K562 (cell line): ENCODE measurements around the gene TRANK1. TPM values are rescaled to one million over a fixed set of nuclear protein-coding genes. Genes with fewer than 3 reads are reported as not detected.

Experiments
- ATAC-seq: fragments of 200-7000 bp; cut with Tn5 transposase; 3 replicates; pipeline ENCODE4 v1.9.1; 2020; ENCODE audit warnings: moderate library complexity
- BruUV-seq: library from RNA; stranded (reverse); fragments of 400-500 nt; replicated peaks from 2 replicates; lab custom pipeline; 2021; lab: Mats Ljungman, UMichigan
- CTCF ChIA-PET: fragments of 300-600 bp; formaldehyde crosslinking; extraction: SDS; loops from one replicate; lab custom pipeline; 2021; ENCODE audit warnings: low intra/inter-chr PET ratio; lab: Yijun Ruan, JAX
- POLR2A ChIA-PET: fragments of 300-600, 350-650 bp; sonication (Branson Sonifier 250); formaldehyde crosslinking; extraction: SDS; loops from one replicate; lab custom pipeline; 2021; ENCODE audit warnings: antibody characterized with exemption, inconsistent platforms; lab: Yijun Ruan, JAX
- DNase-seq, 4 experiments: peaks; one replicate each; pipeline versions ENCODE4 v3.0.0 to v3.0.0-alpha.2; 2011 to 2018; ENCODE audit warnings: low spot score in 3 of 4, mixed read lengths in 3 of 4; ENCODE audit errors: extremely low read depth in 1 of 4
- FAIRE-seq: peaks from 2 replicates; lab custom pipeline; 2011; peaks lifted over from hg19 to GRCh38; lab: Jason Lieb, UNC
- H2AFZ ChIP-seq: 2 replicates; pipeline ENCODE4 v1.6.0; 2011; ENCODE audit warnings: low read depth, low read length, control low read depth, inconsistent platforms
- H3K27ac ChIP-seq: fragments of 200-600 bp; 3 replicates; pipeline ENCODE4 v1.8.0; 2011; ENCODE audit warnings: low read depth, mild to moderate bottlenecking, control low read depth, inconsistent platforms, low read length, moderate library complexity, mixed read lengths; ENCODE audit errors: extremely low read depth
- H3K27me3 ChIP-seq, 2 experiments: fragments of 300-600 bp in 1 of 2; 2 replicates in 1 of 2; 3 replicates in 1 of 2; pipeline versions ENCODE4 v1.6.0 to v1.8.0; 2011; ENCODE audit warnings: inconsistent platforms in 2 of 2, low read length in 2 of 2, mild to moderate bottlenecking in 1 of 2, mixed read lengths in 1 of 2, moderate library complexity in 1 of 2; ENCODE audit not compliant: control insufficient read depth in 2 of 2, insufficient read depth in 2 of 2
- H3K36me3 ChIP-seq: fragments of 300-600 bp; 3 replicates; pipeline ENCODE4 v1.8.0; 2011; ENCODE audit warnings: mild to moderate bottlenecking, low read length, inconsistent platforms; ENCODE audit not compliant: control insufficient read depth, insufficient read depth
- H3K4me1 ChIP-seq, 2 experiments: fragments of 200-600 bp in 1 of 2; replicated peaks in 1 of 2; 2 replicates in 1 of 2; 3 replicates in 1 of 2; pipeline versions ENCODE4 v1.5.1 to v1.8.0; 2011; ENCODE audit warnings: inconsistent platforms in 2 of 2, low read length in 2 of 2, mild to moderate bottlenecking in 1 of 2, mixed read lengths in 1 of 2, moderate library complexity in 1 of 2; ENCODE audit not compliant: control insufficient read depth in 2 of 2, insufficient read depth in 2 of 2
- H3K4me2 ChIP-seq: 2 replicates; pipeline ENCODE4 v1.6.1; 2011; ENCODE audit warnings: low read length, control low read depth, inconsistent platforms, mixed read lengths; ENCODE audit not compliant: insufficient read depth
- H3K4me3 ChIP-seq: fragments of 200-600 bp; sonication (generic), shearing (Covaris generic); 2 replicates; pipeline ENCODE4 v1.5.1; 2016; ENCODE audit warnings: control low read depth, inconsistent platforms
- H3K79me2 ChIP-seq: fragments of 200-600 bp; 3 replicates; pipeline ENCODE4 v1.8.0; 2011; ENCODE audit warnings: low read length, inconsistent platforms; ENCODE audit not compliant: control insufficient read depth, insufficient read depth
- H3K9ac ChIP-seq, 2 experiments: 2 replicates each; pipeline versions ENCODE4 v1.6.0 to v1.6.1; 2011; ENCODE audit warnings: low read depth in 2 of 2, low read length in 2 of 2, control low read depth in 1 of 2, inconsistent platforms in 1 of 2, mild to moderate bottlenecking in 1 of 2, mixed read lengths in 1 of 2; ENCODE audit not compliant: insufficient read depth in 1 of 2
- H3K9me1 ChIP-seq: one replicate; pipeline ENCODE4 v1.6.0; 2011; ENCODE audit warnings: inconsistent platforms, mild to moderate bottlenecking, low read length, moderate library complexity; ENCODE audit not compliant: control insufficient read depth, insufficient read depth
- H3K9me3 ChIP-seq: replicated peaks from 2 replicates; pipeline ENCODE4 v1.5.1; 2011; ENCODE audit warnings: low read depth, low read length, inconsistent platforms; ENCODE audit not compliant: control insufficient read depth, insufficient read depth
- H4K20me1 ChIP-seq: replicated peaks from 2 replicates; pipeline ENCODE4 v1.6.1; 2011; ENCODE audit warnings: low read length, inconsistent platforms, mixed read lengths; ENCODE audit not compliant: control insufficient read depth, insufficient read depth
- CHCHD3 ChIP-seq: fragments of 250-450 bp; sonication (Bioruptor Pico); IDR thresholded peaks from 2 replicates; pipeline ENCODE4 v2.1.2; 2022; ENCODE audit warnings: mild to moderate bottlenecking
- GATA2 ChIP-seq: sonication (generic); formaldehyde crosslinking; IDR thresholded peaks from 2 replicates; pipeline ENCODE4 v1.4.0; 2020; ENCODE audit warnings: mild to moderate bottlenecking, missing genetic modification reagents
- GMEB1 ChIP-seq: fragments of 250-450 bp; sonication (Bioruptor Pico); IDR thresholded peaks from 2 replicates; pipeline ENCODE4 v1.4.0; 2020; ENCODE audit warnings: mild to moderate bottlenecking
- HES1 ChIP-seq: fragments of 450-650 bp; IDR thresholded peaks from 2 replicates; pipeline ENCODE4 v1.6.1; 2016; ENCODE audit warnings: low read depth, mild to moderate bottlenecking, moderate library complexity
- IRF2 ChIP-seq: sonication (generic); formaldehyde crosslinking; IDR thresholded peaks from 2 replicates; pipeline ENCODE4 v1.8.1; 2022; ENCODE audit warnings: mild to moderate bottlenecking, missing genetic modification reagents
- MYC ChIP-seq, 2 experiments: fragments of 250-450 bp in 1 of 2; sonication (Bioruptor Pico) in 1 of 2; IDR thresholded peaks; 2 replicates each; pipeline versions ENCODE4 v1.5.1 to v1.6.1; 2012 to 2021; ENCODE audit warnings: low read depth in 2 of 2, borderline replicate concordance in 1 of 2, improper control_type of control experiment in 1 of 2, low read length in 1 of 2, mild to moderate bottlenecking in 1 of 2, moderate library complexity in 1 of 2
- NR2F6 ChIP-seq: fragments of 450-650 bp; formaldehyde crosslinking; IDR thresholded peaks from 2 replicates; pipeline ENCODE4 v1.4.0; 2020; ENCODE audit warnings: mild to moderate bottlenecking
- NUFIP1 ChIP-seq: fragments of 450-650 bp; IDR thresholded peaks from 2 replicates; pipeline ENCODE4 v1.6.1; 2018; ENCODE audit not compliant: partially characterized antibody
- PRDM10 ChIP-seq: fragments of 450-650 bp; IDR thresholded peaks from 2 replicates; pipeline ENCODE4 v1.6.1; 2018; ENCODE audit not compliant: partially characterized antibody
- PTBP1 ChIP-seq: fragments of 200-400 bp; formaldehyde crosslinking; IDR thresholded peaks from 2 replicates; pipeline ENCODE4 v1.6.1; 2017; ENCODE audit warnings: low read depth, low read length
- SIX5 ChIP-seq, 2 experiments: IDR thresholded peaks; 2 replicates each; pipeline ENCODE4 v1.6.1; 2011; ENCODE audit warnings: low read length in 2 of 2, borderline replicate concordance in 1 of 2, low read depth in 1 of 2, mild to moderate bottlenecking in 1 of 2, moderate library complexity in 1 of 2; ENCODE audit not compliant: insufficient read depth in 1 of 2
- TRIM25 ChIP-seq: fragments of 450-650 bp; IDR thresholded peaks from 2 replicates; pipeline ENCODE4 v1.7.0; 2016; ENCODE audit warnings: borderline replicate concordance
- ZNF212 ChIP-seq: fragments of 450-650 bp; formaldehyde crosslinking; IDR thresholded peaks from 2 replicates; pipeline ENCODE4 v1.4.0; 2020; ENCODE audit warnings: mild to moderate bottlenecking
- ZNF41 ChIP-seq: fragments of 250-450 bp; sonication (Bioruptor Pico); conservative IDR thresholded peaks from 2 replicates; pipeline ENCODE4 v1.4.0; 2020; ENCODE audit warnings: mild to moderate bottlenecking
- WGBS: fragments of 100-300 bp; shearing (Covaris generic); methylation state at CpG from one replicate; pipeline ENCODE4 v1.1.6; 2016; ENCODE audit warnings: low coverage, mixed read lengths; ENCODE audit not compliant: insufficient coverage; ENCODE audit errors: missing lambda C conversion rate; 5-methylcytosine and 5-hydroxymethylcytosine counted together
- in situ Hi-C: fragments of 300-500 bp; cut with MboI; formaldehyde crosslinking; loops from 4 replicates; pipeline ENCODE4 v1.15.0; 2018; ENCODE audit warnings: inconsistent platforms, mixed read lengths
- intact Hi-C: fragments of 100-400 bp; cut with micrococcal nuclease; formaldehyde crosslinking; loops from 2 replicates; pipeline ENCODE4 v1.14.2; 2022
- polyA plus RNA-seq, 8 experiments: library from polyadenylated mRNA; depleted of rRNA in 4 of 8; stranded (reverse) in 5 of 8; unstranded in 3 of 8; fragments of >200 nt; fragmentation: Nextera tagmentation in 2 of 8; fragmentation: Illumina TruSeq in 1 of 8; extraction: Ambion mirVana in 2 of 8; extraction: Trizol in 1 of 8; gene quantifications; 2 replicates each; pipeline versions ENCODE4 v1.2.1 to v1.2.3, GENCODE V29; 2011 to 2014; ENCODE audit warnings: inconsistent platforms in 1 of 8, missing spikeins in 1 of 8
- total RNA-seq, 7 experiments: library from RNA; depleted of rRNA in 6 of 7; stranded (reverse); fragments of >200 nt in 6 of 7; fragmentation: Illumina TruSeq in 2 of 7; extraction: Trizol in 2 of 7; gene quantifications; 2 replicates each; pipeline versions ENCODE4 v1.2.1 to v1.2.3, GENCODE V29; 2011 to 2021; ENCODE audit warnings: low replicate concordance in 1 of 7

Gene TRANK1
- total and polyA plus RNA-seq, 9 of the 15 experiments (the other 6 are each of a cell fraction or from before 2014, with no cell fraction given) = 0.41 to 5.3 (median 2.1) TPM

GRCh38 chr3:36796161-36796560, 148.7 kb downstream of the TRANK1 start:
- Histone ChIP-seq H3K27me3 (no peaks in the 10 kb centered on the region), H3K36me3 (no peaks in the 10 kb centered on the region), H3K9me3 (no peaks in the 10 kb centered on the region), H3K4me2 (no peak overlapping the region), H3K9me1 (no peaks in the 10 kb centered on the region), H3K9ac (no peak overlapping the region), H4K20me1 (no peaks in the 10 kb centered on the region), H3K27ac (no peak overlapping the region), H3K4me1 (no peaks in the 10 kb centered on the region), H3K79me2 (no peaks in the 10 kb centered on the region), H2AFZ (no peak overlapping the region), H3K4me3 (no peak overlapping the region)
- WGBS = 2% methylated on average over 2 of the region's 2 CpGs
- POLR2A ChIA-PET = interaction anchor here (0.8 to 1.0 kb wide), 2 partner anchors 11 to 17 kb away, joined by 3 read pairs; no protein-coding TSS in a partner anchor
- no peak for DNase-seq
- ATAC-seq = no peak
- no peak for FAIRE-seq
- no TSS peak for BruUV-seq
- CTCF ChIA-PET = interaction anchor here (0.7 kb wide), 1 partner anchor 417 kb away, joined by 4 read pairs; no protein-coding TSS in a partner anchor
- intact Hi-C loops (no loop called here), in situ Hi-C loops (no loop called here)
- TF ChIP-seq NUFIP1 (no peak), MYC (IDR thresholded peaks at IDR 0.05; ENCODE audit: low read depth, low read length) (no peak), MYC (CRISPR knock-in tag; IDR thresholded peaks at IDR 0.05; ENCODE audit: borderline replicate concordance, low read depth) (no peak), SIX5 (IDR thresholded peaks at IDR 0.05; ENCODE audit: borderline replicate concordance in 1 of 2, insufficient read depth in 1 of 2, low read depth in 1 of 2, low read length in 2 of 2) (no peak), ZNF41 (CRISPR knock-in tag) (no peak), PRDM10 (no peak), PTBP1 (no peak), IRF2 (CRISPR knock-in tag) (no peak), NR2F6 (CRISPR knock-in tag) (no peak), GATA2 (no peak), TRIM25 (no peak), GMEB1 (no peak), CHCHD3 (CRISPR knock-in tag) (no peak), HES1 (no peak), ZNF212 (CRISPR knock-in tag) (no peak)
